HG03025 (cell line): ENCODE data around the gene MAP2K7.
"Not testable (repeated sequence)": the region's sequence is repeated elsewhere in the genome, so short reads cannot be mapped to it uniquely, and the experiment has no call there.

Source experiments
- ATAC-seq: cut with Tn5 transposase; IDR thresholded peaks from one replicate; pipeline ENCODE4 v1.9.1; 2021; ENCODE audit warnings: mild to moderate bottlenecking, moderate library complexity; ENCODE audit not compliant: unreplicated experiment, low FRiP score

MAP2K7 gene

DNA sequence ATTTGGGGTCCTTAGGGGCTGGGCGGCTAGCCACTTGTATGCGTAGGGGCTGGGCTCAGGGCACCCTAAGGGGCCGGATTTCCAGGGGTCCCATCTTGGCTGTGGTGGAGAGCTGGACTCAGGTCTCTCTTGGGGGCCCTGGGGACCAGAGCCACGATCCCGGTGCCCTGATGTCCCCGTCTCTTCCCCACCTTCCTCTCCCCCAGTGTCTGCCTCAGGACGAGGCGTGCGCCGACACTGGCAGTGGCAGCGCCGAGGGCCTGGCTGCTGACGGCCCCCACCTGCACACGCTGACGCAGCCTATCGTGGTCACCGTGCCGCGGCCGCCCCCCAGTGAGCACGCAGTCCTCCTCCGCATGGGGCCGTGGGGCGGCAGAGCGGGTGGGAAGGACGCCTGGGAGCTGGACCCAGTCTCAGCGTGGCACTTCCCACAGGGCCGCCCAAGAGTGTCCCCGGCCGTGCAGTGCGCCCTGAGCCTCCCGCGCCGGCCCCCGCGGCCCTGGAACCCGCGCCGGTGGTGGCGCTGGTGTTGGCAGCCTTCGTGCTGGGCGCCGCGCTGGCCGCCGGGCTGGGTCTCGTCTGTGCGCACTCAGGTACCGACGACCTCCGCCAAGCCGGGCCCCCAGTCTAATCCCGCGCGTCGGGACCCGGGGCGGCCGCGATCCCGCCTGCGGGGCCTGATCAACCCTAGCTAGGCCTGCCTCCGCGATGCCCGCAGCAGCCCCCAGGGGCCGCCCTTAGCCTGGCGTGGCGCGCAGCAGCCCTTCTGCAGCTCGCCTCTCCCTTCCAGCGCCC lies 13.8 kb downstream of the MAP2K7 start:
- ATAC-seq: no peak

DNA sequence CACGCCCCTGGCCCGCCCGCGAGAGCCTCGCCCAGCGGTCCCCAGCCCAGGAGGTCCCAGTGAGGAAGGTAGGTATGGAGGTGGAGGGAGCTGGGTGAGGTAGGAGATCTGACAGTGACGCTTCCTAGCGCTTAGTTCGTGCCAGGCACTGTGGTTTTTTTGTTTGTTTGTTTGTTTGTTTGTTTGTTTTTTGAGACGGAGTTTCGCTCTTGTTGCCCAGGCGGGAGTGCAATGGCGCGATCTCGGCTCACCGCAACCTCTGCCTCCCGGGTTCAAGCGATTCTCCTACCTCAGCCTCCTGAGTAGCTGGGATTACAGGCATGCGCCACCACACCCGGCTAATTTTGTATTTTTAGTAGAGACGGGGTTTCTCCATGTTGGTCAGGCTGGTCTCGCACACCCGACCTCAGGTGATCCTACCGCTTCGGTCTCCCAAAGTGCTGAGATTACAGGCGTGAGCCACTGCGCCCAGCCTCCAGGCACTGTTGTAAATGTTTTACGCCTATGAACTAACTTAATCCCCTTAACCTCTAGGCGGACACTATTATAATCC lies 14.5 kb downstream of the MAP2K7 start:
- ATAC-seq: not testable (repeated sequence)

DNA sequence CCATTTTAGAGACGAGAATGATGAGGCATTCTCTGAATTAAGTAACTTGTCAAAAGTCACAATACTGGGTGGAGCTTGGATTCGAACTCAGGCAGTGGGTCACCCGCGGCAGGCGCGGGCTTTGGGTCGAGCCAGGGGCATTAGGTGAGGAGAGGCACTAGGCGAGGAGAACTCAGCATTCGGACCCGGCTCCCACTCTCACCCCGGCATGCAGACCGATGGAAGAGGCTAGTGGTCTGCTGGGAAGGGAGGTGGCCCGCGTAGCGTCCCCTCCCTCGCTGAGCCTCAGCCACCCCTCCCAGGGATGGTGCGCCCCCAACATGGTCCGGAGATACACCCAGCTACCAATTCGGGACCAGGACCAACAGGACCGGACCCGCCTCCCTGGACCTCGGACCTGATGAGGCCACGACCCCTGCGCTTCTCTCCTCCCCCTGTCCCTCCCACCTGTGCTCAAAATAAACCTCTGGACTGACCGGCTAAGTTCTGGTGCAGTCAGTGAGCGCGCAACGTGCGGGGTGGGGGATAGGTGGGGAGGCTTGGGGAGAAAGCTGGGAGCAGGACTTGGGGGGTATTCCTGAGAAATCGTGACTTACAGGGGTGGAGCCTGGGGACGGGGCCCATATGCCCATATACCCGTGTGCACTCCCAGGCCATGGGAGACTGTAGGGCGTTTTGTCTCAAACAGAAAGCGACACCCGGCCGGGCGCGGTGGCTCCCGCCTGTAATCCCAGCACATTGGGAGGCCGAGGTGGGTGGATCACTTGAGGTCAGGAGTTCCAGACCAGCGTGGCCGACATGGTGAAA lies 15.1 kb downstream of the MAP2K7 start:
- ATAC-seq: no peak

DNA sequence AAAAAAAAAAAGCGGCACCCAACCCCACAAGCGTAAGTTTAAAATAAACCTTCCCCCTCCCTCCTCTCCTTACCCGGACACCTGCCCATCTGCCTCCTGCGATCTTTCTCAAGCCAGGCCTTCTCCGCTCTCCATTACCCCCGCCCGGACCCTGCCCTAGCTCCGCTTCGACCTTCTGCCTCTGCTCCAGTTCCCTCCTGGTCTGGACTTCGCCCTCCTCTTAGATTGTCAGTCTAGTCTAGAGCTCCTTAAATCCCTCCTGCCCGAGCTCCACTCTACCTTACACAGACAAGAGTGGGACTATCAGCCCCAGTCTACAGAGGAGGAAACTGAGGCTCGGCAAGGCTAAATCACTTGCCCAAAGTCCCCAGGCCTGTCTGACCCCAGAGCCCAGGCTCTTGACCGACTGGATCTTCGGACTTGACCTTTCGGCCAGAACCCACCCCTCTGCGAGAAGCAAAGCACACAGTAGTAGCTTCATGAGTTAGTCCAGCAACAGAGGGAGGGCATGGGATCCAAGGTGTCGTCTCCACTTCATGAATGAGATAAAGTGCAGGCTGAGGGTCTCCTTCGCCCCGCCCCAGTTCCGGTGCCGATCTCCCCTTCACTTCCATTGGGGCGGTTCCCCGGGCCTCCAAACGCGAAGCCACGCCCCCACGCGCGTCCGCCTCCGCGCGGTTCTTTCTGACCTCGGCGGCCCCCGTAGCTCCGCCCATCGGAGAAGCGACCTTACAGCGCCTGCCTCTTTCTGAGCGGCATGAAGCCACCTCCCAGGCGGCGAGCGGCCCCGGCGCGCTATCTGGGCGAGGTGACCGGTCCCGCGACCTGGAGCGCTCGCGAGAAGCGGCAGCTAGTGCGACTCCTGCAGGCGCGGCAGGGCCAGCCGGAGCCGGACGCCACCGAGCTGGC lies 16.2 kb downstream of the MAP2K7 start, which contains the start of gene SNAPC2:
Gene SNAPC2, plus strand, starts transcription at position 729 of the 909 bp plus-strand sequence. Its CDS starts 29 bp downstream, at position 758.
- ATAC-seq: peak; percentile 35

DNA sequence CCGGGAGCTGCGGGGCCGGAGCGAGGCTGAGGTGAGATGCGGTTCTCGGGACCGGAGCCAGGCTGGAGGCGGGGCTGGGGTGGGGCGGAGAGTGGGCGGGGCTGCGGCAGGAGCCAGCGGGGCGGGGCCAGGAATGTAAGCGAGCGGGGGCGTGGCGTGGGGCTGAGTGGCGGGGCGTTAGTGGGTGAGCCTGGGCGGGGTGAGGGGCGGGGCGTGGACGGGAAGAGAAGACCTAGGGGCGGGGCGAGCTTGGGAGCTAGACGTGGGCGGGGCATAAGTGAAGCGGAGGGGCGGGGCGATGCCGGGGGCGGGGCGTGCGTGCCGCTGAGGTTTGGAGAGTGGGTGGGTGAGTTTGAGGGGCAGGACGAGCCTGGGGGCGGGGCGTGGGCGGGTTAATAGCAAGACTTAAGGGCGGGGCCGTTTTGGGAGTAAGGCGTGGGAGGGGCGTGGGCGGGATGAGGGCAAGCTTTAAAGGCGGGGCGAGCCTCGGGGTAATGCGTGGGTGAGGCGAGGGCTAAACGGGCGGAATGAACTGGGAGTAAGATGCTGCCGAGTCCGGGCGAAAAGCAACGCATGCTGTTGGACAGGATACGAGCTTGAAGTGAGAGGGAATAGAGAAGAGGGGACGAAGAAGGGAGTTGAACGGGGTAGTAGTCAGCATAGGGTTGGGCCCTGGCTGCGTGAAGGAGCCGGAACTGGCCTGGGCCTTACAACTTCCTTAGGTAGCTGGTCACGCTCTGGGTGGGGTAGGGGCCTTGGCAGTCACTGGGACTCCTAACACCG lies 17.0 kb downstream of the MAP2K7 start:
- peak; percentile 18 for ATAC-seq

DNA sequence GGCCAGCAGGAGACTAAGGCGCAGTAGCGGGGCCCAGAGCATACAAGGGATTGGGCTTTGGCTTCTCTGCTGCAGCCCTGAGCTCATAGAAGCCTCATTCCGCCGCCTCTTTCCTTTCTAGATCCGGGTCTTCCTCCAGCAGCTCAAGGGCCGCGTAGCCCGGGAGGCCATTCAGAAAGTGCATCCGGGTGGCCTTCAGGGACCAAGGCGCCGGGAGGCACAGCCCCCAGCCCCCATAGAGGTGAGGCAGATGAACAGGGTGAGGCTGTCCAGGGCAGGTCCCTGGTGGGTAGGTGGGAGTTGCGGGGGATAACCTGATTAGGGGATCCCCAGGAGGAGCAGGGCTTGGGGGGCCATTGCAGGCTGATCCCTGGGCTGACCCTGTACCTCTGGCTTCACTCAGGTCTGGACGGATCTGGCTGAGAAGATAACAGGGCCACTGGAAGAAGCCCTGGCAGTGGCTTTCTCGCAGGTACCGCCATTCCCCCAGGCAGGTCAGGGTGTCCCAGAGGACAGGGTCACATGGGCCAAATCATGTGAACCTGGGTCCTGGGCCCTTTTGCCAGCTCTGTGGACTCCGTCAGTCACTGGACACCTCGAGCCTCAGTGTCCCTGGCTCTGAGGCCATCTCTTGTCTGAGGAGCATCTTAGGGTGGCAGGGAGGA lies 17.8 kb downstream of the MAP2K7 start:
- no peak for ATAC-seq

DNA sequence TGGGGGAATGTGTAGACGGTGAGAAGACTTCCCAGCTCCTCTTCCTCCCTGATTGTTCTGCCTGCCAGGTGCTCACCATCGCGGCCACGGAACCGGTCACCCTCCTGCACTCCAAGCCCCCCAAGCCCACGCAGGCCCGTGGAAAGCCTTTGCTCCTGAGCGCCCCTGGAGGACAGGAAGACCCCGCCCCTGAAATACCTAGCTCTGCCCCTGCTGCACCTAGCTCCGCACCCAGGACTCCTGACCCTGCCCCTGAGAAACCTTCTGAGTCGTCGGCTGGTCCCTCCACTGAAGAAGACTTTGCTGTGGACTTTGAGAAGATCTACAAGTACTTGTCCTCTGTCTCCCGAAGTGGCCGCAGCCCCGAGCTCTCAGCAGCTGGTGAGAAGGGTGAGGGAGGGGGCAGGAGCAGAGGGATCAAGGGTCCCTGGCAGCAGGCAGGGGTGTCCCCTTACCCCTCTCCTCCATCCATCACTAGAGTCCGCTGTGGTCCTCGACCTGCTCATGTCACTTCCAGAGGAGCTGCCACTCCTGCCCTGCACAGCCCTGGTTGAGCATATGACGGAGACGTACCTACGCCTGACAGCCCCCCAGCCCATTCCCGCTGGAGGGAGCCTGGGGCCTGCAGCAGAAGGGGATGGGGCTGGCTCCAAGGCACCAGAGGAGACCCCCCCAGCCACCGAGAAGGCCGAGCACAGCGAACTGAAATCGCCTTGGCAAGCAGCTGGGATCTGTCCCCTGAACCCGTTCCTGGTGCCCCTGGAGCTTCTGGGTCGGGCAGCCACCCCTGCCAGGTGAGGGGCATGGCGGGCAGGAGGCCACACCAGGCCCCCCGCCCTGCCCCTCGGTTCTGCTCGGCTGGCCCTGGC lies 18.5 kb downstream of the MAP2K7 start:
- ATAC-seq: no peak

DNA sequence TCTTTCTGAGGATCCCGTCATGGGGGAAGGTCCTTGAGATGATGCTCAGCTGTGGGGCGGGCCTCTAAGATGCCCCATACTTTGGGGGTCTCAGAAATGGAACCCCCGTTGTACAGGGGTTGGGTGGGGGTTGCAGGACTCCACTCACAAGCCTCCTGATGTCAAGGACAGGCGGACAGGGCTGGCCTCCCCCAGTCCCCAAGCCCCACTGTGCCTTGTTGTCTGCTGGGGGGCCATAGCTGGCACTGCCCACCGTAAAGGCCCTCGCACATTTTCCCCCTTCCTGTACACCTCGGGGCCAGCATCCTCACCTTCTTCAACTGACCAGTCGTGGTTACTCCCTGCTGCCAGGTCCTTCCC lies 19.1 kb downstream of the MAP2K7 start:
- no peak for ATAC-seq

DNA sequence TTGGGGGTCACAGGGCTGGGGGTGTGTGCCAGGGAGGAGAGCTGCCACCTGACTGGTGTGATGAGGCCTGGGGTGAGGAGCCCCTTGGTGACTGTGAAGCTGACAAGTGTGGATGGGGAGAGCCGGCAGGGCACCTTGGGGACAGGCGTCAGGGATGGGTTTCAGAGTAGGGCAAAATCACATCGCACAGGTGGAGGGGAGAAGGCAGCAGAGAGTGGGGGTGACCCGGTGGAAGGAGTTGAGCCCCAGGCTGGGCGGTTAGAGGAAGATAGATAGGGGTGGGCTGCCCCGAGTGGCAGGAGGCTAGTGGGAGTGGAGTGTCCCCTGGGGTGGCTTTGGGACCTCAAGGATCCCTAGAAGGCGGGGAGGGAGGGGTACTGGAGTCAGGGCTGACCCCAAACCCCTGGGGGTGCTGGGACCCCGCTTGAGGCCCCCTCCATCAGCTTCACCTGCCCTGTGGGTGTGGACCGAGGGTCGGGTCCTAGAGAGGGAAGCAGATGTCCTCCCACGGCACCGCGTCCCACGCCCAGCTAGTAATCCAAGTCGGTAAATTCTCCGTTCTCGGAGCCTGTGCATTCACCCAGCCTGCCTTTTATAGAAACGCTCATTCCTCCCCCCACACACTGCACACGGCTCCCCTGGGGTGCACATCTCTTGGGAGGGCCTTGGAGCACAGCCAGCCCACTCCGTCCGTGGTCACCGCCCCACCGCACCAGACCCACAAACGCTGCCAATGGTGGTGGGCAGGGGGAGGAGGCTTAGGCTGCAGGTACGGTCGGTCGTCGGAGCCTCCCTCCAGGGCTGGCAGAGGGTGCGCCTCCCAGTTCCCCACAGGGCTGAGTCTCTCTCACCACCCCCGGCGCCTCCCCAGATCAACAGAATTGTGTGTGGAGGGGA lies 19.9 kb downstream of the MAP2K7 start:
- ATAC-seq: no peak

DNA sequence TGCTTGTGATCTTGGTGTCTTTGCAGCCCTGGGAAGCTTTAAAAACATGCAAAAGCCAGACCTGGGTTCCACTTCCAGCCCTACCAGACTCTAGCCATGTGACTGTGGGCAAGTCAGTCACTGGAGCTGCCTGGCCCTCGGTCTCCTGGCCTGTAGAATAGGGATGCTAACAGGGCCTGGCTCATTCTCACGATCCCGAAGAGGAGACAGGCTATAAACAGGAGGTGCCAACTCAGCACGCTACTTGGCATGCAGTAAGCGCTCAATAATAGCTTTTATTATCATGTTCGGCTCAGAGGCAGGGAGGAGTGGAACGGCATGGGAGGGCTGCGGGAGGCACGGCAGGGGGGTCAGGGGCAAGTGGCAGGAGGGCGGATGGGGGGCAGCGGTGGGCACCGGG lies 20.6 kb downstream of the MAP2K7 start:
- no peak for ATAC-seq

DNA sequence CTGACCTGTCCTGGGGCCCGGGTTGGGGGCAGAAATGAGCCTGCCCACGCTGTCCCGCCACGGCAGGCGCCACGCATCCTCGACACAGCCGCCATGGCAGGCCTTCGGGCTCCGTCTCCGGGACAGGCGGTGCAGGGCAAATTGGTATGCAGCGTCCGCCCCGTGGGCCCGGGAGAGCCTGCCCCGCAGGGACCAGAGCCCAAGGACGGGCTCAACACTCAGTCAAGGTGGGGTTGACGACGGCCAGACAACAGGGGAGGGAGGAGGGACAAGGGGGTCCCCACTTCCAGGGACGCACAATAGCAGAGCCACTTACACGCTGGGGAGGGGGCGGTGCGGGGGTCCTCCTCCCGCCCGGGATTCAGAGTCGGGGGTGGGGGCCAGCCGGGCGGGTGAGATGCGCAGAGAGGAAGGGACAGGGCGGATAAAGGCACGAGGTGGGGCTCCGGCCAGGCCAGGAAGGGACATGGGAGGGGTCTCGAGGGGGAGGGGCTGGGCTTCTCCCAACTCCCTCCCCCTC lies 21.0 kb downstream of the MAP2K7 start:
- ATAC-seq: no peak

DNA sequence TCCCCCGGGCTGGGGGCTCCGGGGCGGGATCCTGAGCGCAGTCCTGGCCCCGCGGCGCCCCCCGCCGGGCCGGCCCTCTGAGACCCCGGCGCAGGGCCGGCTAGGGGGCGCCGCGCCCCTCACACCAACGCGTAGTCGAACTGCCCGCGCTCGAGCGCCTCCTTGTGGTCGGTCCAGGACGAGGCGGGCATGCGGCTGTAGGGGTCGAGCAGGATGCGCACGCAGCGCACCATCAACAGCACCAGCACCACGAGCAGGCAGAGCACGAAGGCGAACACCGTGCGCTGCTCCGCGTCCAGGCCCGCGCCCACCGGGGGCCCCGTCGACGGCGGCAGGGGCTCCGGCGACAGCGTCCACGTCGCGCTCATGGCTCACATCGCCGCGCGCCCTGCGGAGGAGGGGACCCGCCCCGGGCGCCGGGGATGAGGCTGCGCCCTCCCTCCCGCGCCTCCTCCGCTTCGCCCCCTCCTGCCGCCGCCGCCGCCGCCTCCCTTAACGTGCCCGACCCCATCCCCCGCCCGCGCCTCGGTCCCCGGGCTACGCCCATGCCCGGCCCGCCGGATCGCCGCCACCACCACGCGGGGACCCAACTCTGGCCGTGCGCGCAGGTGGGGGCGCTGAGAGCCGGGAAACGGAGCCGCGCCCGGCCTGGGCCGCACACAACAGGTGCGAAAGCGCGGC lies 21.6 kb downstream of the MAP2K7 start:
- ATAC-seq: no peak

DNA sequence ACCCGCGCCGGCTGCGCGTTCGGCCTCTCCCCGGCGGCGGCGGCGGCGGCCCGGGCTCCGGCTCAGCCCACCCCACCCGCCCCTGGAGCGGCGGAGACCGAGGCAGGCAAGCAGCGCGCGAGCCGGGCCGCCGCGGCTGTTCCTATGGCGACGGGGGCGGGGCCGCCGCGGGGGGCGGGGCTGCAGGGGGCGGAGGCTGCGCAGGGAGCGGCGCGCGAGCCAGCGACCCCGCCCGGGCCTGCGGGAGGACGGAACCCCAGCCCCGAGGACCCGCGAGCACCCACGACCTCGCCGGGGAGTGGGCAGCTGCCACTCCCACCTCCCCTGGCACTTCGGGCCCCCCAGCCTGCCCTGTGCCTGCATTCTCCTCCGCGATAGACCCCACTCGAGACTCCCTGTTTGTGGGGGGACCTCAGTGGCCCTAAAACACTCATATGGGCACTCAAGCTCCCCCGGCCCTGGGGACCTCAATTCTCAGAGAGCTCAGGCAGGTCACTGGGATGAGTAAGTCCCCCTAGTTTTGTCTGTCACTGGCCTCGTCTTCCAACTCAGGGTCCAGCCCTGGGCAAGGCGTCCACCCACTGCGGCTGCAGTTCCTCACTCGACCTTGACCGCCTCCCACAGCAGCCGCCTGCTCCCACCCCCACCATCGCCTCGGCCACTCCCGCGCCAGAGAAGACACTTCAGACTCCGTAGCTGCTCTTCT lies 22.5 kb downstream of the MAP2K7 start, which contains the start of gene CTXN1:
Gene CTXN1, minus strand, starts transcription at position 115 of the 706 bp plus-strand sequence. CDS start 597 bp downstream, outside the sequence.
- ATAC-seq: no peak

DNA sequence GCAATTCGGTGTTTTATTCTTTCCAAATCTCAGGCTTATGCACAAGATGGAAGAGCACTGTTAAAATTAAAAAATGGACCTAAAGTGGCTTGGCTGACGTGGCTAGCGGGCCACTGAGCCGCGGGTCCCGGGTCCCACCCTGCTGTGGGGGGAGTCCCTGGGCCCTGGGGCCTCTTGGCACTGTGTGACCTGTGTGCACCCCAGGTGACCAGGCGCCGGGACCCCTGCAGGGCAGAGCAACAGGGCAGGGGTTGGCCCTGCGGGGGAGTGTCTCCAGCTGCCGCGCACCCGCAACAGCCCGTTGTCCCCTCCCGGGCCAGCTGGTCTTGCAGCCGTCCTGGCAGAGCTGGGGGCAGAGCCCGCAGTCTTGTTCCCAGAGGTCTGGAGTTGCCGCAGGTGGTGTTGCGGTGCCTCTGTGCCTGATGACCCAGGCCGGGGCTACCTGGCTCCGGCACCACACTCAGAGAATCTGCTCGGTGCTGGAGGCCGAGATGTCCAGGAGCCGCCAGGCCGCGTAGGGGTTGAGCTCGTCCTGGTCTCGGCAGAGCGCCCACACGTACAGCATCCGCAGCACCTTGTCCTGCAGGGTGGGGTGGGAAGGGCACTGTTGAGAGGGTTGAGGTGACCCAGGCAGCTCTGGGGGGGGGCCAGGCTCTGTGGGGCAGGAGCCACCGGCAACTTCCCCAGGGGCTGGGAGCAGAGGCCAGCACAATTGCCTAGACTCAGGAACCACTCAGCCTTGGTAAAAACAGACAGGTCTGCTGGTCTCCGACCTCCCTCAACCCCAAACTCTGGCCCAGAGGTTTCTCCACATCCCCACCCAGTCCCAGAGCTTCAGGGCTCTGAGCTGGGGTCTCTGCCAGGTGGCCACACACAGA lies 23.3 kb downstream of the MAP2K7 start:
- ATAC-seq: no peak
